Femur (tissue), 1 donor: ENCODE data around the gene BEAN1.

Experiments used
- DNase-seq: peaks from one replicate; pipeline ENCODE4 v3.0.0-alpha.2; 2017

The BEAN1 gene

GRCh38 chr16:66524601-66525164, 97.6 kb downstream of the BEAN1 start:
- DNase-seq: peak; percentile 71

- no peak for DNase-seq
Measured at GRCh38 chr16:66525396-66526180, 98.5 kb downstream of the BEAN1 start.

- DNase-seq: no peak
Measured at GRCh38 chr16:66528294-66528693, 101.2 kb downstream of the BEAN1 start.

GRCh38 chr16:66529475-66529874, 102.4 kb downstream of the BEAN1 start:
- no peak for DNase-seq
